Ovary (tissue), 3 donors: Measurements from ENCODE around the gene C19orf47.

Experiments used
- CTCF ChIP-seq, 3 donors: fragments of 450-650 bp in 2 of 3; fragments of 200-600 bp in 1 of 3; IDR thresholded peaks; one replicate each; pipeline versions ENCODE4 v1.5.1 to v1.8.0; 2016 to 2022; ENCODE audit warnings: antibody characterized with exemption in 3 of 3, mild to moderate bottlenecking in 1 of 3
- POLR2A ChIP-seq: fragments of 450-650 bp; IDR thresholded peaks from one replicate; pipeline ENCODE4 v1.6.1; 2017; ENCODE audit warnings: antibody characterized with exemption, mild to moderate bottlenecking, moderate library complexity
- donor health status: DM: no; HTN: no; CAD: no.

GRCh38 chr19:40392894-40393517, 44.8 kb upstream of the C19orf47 start:
- no peak for TF ChIP-seq CTCF (IDR thresholded peaks at IDR 0.05)
- TF ChIP-seq POLR2A = no peak
